Left renal pelvis (tissue), 4 donors: Measurements from ENCODE around the gene ITGA11. TPM values are rescaled to one million over a fixed set of nuclear protein-coding genes. Genes with fewer than 3 reads are reported as not detected.

Source experiments
- DNase-seq, 4 donors: peaks; one replicate each; pipeline ENCODE4 v3.0.0-alpha.2; 2013; ENCODE audit warnings: low read depth in 4 of 4, low spot score in 3 of 4
- polyA plus RNA-seq, 4 donors: library from polyadenylated mRNA; unstranded; fragments of 120-200 nt; gene quantifications; one replicate each; pipeline ENCODE4 v1.2.1, GENCODE V29; 2013; ENCODE audit not compliant: insufficient read length in 4 of 4

The ITGA11 gene
- polyA plus RNA-seq, 4 donors, result 3.4 to 23.2 (median 4.4) TPM

GRCh38 chr15:68339481-68339880 lies 92.5 kb downstream of the ITGA11 start:
- DNase-seq, result no peak

- DNase-seq, result no peak
Observed at GRCh38 chr15:68337826-68338225, 94.1 kb downstream of the ITGA11 start.

DNA sequence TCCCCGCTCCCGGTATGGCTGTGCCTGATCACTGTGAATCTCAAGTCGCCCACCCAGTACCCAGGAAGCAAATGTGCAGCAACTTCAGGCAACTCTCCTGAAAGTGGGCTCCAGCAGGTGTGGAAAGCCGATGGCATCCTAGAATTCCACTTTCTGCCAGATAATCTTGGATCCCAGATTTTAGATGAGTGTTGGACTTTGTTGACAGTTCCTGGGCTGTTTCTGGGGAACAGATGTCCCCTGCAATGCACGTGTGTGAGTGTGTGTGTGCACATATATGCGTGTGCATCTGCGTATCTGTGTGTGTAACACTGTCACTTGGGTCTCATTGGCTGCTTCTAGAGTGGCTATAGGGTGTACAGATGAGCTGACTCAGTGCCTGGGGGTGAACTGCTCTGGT lies 95.4 kb downstream of the ITGA11 start:
- DNase-seq, result no peak

DNA sequence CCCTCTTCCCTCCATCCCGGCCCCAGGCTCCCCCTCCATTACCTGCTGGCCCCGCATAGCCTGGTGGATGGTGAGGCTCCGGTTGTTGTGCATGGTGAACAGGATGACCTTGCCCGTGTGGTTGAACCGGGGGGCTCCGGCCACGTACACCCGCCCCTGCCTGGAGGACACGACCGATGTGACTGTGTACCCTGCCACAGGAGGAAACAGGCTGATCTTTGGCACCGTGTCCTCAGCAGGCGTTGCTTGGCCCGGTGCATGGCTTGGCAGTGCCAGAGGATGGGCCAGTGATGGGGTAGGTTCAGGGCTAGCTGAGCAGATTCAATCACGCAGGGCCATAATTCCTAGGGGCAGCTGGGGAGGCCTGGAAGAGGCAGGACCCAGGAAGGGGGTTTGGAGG lies 96.3 kb downstream of the ITGA11 start:
- DNase-seq, result no peak

DNA sequence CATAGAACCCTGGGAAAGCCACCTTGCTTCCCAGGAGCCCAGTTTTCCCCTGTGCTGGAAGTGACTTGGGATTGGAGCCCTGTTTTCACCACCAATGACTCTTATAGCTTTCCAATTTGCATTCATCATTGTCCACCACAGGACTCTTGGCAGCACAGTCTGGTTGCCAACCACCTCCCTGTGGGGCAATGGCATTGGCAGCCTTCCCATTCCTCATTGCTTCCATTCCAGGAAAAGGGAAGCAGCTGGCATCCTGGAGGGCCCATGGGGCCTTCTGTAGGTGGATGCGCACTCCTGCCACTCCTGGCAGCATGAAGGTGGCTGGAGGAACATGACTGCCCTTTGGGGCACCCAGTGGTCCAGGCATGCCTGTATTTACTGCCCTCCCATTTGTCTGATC lies 96.7 kb downstream of the ITGA11 start:
- DNase-seq, result no peak

- DNase-seq, result no peak
Observed at GRCh38 chr15:68334661-68335124, 97.3 kb downstream of the ITGA11 start.

DNA sequence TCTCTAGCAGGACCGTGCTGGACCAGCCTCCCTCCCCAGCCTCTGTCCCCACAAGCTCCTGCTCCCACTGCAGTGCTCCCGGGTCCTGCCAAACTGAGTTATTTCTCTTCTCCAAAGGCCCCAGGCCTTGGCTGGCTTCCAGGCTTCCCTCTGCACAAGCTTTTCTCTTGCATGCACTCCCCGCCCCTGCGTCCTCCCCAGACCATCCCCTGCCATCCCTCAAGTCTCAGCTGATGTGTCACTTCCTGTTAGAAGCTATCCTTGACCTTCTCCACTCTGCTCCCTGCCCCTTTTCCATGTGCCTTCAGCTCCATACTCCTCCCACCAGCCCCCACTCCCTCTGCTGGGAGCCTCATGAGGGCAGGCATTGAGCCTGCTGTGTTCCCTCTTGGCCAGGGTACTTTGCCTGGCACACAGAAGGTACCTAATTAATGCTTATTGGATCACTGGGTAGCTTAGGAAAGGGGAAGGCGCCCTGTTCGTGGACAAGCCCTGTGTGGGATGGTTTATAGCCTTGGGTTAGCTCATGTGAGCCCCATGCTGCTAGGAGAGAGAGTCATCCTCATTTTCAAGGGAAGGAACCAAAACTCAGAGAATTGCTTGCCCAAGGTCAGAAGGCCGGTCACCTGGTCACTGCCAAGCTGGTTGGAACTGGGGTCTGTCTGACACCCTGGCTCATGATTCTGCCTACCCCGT lies 98.0 kb downstream of the ITGA11 start:
- DNase-seq, result no peak

DNA sequence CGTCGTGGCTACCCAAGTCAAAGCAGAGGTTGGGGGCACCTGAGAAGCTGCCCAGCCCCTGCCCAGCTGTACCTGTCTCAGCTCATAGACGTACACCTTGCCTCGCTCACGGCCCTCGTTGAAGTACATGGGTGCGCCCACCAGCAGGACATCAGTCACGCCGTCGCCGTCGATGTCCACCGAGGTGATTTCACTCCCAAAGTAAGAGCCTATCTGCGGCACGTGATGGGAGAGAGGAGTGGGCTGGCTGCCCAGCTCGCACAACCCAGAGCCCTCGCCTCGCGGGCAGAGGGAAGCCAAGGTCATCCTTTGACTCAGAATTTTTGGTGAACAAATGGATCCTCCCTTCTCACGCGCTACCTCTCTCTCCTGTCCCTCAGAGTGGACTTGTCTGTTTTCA lies 99.7 kb downstream of the ITGA11 start:
- no peak for DNase-seq

DNA sequence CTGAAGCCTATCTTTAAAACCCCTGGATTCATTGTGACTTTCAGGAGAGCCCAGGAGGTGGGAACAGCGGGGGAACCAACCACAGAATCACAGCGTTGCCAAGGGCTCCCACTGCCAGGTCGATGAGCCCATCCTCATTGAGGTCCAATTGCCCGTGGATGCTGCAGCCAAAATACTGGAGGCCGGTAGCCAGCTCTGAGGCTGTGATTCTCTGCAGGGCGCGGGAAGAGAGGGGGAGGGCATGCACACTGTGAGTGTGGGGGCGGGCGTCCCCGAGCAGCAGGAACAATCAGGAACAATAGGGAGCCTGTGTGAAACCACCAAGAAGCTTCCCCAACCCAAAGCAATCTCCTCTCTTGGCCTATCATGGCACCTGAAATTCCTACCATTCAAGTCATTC lies 101.1 kb downstream of the ITGA11 start:
- no peak for DNase-seq

- DNase-seq, result no peak
Observed at GRCh38 chr15:68330416-68330815, 101.5 kb downstream of the ITGA11 start.

DNA sequence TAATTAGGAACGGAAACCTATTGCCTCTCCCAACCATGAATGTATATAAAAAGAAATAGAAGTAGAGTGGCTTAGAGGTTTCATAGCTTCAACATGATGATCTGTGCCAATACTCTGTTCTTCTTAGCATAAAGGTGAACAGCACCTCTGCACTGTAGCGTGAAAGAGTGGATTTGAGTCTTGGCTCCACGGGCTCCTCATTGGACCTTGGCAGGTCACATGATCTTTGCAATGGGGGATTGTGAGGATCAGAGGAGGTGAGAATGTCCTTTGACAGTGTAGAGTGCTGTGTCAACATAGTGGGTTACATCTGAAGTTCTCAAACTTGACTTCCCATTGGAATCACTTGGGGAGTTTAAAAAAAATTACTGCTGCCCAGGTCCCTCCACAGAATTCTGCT lies 103.0 kb downstream of the ITGA11 start:
- DNase-seq, result no peak

- DNase-seq, result no peak
Observed at GRCh38 chr15:68328443-68328842, 103.5 kb downstream of the ITGA11 start.

DNA sequence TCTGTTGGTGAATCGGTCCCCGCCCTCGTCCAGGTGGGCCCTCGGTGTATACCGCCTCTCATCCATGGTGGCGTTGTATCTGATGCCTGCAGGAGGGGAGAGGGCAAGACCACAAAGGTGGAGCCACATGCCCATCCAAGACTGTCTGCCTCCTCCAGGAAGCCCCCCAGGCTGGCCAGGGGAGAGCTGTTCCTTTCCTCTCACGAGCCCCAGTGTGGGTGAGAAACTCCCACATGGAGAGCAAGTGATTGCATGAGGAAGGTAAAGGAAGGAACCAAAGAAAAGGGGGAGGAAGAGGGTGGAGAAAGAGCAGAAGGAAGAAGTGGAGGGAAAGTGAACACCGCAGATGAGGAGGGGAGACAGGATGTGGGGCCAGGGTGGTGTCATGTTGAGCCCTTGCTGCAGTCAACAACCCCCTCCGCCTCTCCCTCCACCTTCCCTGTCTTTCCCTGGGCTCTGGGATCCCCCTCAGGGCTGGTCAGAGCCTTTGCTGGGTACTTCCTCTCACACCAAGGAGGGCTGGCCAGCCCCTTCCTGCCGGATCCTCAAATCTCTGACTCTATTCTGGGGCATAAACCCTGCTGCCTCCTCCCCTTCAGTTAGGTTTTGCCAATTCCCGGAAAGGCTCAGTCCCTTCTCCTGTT lies 105.1 kb downstream of the ITGA11 start:
- no peak for DNase-seq

- DNase-seq, result no peak
Observed at GRCh38 chr15:68325726-68326125, 106.2 kb downstream of the ITGA11 start.

DNA sequence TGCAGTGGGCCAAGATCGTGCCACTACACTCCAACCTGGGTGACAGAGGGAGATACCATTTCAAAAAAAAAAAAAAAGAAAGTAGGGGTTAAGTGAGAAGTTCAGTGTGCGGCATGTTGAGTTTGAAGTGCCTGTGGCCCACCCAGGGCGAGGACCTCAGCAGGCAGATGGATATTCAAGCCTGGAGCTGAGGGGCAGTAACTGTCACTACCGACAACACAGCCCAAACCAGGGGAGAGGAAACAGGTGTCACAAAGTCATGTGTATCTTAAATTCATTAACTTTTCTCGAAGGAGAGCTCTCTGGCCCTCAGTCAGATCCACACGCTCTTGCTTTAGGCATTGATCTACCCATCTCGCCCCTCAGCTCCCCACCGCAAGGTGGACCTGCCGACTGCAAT lies 109.2 kb downstream of the ITGA11 start:
- no peak for DNase-seq

- DNase-seq, result no peak
Observed at GRCh38 chr15:68321229-68321628, 110.7 kb downstream of the ITGA11 start.

DNA sequence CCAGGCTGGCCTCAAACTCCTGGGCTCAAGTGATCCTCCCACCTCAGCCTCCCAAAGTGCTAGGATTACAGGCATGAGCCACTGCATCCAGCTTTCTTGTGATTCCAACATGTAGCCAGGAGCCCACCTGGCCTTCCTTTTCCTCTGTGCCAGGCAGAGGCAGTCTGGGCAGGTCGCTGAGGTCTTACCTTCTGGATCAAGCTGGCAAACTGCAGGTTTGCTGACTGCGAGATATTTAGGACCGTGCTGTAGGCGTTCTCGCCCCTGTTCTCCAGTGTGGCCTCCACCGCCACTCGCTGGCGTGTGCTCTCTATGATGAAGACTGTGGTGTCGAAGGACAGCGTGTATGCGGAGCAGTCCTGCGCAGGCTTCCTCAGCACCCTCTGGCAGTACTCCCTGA lies 112.0 kb downstream of the ITGA11 start:
- DNase-seq, result no peak

DNA sequence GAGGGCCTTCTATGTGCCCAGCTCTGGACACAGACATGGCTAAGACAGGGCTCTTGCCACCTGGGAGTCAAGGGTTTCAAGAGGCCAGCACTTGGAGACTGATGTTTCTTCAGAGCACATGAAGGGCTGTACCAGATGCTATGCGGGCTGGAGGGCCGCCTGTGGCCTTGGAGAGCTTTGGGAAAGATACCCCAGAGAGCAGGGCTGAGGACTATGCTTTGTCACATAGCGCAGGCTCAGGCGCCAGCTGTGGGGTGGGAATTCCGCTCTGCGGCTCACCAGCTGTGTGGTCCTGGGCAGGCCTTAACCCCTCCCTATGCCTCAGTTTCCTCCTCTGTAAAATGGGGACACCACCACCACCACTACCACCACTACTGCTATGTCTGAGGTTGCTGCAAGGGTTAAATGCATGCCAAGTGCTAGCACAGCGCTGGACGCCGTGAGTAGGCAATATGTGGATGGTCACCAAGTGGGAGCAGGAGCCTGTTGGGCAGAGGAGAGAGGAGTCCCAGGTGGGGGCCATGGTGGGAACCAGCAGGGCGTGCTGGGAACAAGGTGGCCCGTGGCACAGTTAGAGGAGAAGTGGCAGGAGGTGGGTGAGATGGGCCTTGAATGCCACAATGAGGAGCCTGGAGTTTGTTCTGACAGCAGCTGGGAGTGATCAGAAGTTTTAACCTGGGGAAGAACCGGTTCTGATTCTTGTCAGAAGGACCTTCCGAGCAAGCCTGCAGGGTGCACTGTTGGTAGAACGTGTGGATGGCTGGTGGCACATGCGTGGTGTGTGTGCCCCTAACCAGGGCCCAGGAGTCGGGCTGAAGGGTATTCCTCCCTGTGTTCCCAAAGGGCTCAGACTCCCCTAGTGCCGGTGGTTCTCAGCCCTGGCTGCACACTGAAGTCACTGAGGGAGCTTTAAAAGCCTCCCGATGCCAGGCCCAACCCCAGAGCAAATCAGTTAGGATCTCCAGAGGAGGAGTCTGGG lies 112.7 kb downstream of the ITGA11 start:
- no peak for DNase-seq

DNA sequence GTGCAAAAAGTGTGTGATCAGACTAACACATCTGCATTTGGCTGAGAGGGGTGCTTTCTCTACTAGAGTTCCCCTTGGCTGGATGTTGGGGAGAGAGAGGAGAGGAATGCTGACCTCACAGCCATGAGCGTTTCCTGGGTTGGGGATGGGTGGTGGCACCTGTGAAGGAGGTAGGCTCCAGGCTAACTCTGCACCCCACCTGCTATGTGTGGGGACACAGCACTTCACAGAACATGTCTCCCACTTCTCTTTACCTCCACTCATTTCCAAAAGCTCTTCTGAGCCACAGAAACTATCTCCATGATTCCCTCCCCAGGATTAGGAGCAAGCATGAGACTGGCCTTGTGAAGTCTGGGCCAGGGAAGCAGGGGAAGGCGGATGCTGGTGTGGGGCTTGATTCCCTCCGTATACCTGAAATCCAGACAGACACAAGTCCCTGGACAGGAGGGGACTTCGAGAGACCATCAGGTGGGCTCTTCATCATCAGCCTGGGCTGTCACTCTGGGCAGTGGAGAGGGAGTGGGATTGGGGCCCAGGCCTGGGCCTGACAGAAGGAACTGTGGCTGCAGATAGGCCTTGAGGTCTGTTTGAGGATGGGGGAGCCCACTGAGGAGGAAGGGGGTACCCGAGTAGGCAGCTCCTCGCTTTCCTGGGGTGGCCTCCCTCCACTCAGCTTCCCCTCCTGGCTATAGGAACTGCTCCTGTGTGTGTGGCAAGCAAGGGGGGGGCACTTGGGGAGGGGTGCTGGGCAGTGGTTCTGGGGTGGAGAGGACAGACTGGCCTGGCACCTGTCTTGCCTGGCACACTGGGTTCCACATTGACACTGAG lies 113.7 kb downstream of the ITGA11 start:
- no peak for DNase-seq

GRCh38 chr15:68317281-68318007 lies 114.5 kb downstream of the ITGA11 start:
- no peak for DNase-seq
